HG02943 (cell line): ENCODE data around the gene PLEKHG4.

ENCODE experiments used
- ATAC-seq: cut with Tn5 transposase; IDR thresholded peaks from one replicate; pipeline ENCODE4 v1.9.1; 2021; ENCODE audit warnings: mild to moderate bottlenecking, low read depth, moderate library complexity; ENCODE audit not compliant: unreplicated experiment

Gene PLEKHG4

DNA sequence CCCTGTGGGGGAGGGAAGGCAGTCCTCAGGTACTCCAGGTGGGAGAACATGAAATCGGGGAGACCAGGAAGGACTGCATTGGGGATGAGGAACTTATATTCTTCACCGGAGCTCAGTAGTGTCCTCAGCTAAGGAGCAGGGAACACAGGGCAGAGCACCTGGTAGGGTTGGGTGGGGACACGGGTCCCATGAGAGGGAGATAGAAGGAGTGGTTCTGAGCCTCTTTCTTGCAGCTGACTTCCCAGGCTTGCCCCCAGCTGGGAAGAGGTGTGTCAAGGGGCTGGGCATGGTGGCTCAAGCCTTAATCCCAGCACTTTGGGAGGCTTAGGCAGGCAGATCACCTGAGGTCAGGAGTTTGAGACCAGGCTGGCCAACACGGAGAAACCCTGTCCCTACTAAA lies 34.1 kb upstream of the PLEKHG4 start:
- no peak for ATAC-seq

DNA sequence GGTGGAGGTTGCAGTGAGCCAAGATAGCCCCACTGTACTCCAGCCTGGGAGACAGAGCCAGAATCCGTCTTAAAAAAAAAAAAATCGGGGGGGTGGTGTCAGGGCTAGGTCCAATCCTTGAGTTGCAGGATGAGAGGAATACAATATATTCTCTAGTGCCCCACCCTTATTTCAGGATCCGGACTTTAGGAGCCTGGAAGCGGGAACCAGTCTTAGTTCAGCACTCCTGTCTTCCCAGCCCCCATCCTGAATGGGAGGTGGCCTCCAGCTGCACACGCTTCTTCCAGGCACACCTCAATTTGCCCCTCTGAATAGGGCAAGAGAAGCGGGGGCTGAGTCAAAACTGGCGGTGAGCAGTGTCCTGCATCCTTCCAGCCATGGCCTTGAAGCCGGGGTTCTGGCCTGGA lies 33.7 kb upstream of the PLEKHG4 start:
- no peak for ATAC-seq

DNA sequence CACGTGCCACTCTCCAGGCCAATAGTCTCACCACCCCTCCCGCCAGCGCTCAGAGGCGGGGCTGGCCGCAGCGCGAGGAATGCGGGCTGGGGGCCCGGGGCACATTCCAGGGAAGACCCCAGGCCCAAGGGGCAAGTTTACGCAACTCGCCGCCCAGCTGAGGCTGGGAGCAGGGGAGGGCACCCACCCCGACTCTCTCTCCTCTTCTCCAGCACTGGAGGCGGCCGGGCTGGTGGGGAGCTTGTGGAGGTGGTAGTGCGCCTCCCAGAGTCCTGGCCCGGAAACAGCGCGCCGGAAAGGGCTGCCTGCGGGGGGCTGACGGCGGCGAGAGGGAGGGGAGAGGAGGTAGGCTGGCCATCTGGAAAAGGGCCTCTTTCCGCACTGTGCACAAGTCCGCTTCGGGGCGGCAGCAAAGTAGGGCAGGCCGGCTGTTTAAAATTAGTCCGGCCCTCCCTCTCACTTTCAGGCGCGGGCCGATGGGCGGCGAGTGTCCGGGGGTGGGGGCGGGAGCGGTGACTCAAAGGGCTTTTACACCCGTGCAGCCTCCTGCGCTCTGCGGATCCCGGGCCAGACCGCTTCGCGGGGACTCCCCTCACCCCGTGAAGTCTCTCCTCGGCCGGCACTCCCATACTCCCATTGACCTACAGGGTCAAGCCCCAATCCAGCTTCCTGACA lies 33.1 kb upstream of the PLEKHG4 start:
- ATAC-seq: peak; percentile 27

DNA sequence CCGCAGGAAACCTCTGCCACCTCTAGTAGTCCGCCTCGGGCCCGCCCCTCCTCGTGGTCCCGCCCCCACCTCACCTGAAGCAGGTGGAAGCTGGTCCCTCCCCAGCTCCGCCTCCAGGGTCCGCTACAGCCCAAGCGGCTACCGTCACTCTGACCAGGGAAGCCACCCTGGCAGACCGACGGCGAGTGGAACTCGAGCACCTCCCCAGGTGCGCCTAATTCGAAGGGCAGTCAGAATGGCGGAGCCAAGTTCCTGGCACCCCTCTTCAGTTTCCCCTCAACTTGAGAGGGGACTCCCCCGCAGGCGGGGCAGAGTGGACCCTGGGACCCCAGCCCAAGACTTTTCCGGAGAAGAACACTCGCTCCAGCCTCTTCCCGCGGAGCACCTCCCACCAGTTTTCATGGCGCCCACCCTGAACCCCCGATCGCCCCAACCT lies 32.6 kb upstream of the PLEKHG4 start:
- ATAC-seq: peak; percentile 10

DNA sequence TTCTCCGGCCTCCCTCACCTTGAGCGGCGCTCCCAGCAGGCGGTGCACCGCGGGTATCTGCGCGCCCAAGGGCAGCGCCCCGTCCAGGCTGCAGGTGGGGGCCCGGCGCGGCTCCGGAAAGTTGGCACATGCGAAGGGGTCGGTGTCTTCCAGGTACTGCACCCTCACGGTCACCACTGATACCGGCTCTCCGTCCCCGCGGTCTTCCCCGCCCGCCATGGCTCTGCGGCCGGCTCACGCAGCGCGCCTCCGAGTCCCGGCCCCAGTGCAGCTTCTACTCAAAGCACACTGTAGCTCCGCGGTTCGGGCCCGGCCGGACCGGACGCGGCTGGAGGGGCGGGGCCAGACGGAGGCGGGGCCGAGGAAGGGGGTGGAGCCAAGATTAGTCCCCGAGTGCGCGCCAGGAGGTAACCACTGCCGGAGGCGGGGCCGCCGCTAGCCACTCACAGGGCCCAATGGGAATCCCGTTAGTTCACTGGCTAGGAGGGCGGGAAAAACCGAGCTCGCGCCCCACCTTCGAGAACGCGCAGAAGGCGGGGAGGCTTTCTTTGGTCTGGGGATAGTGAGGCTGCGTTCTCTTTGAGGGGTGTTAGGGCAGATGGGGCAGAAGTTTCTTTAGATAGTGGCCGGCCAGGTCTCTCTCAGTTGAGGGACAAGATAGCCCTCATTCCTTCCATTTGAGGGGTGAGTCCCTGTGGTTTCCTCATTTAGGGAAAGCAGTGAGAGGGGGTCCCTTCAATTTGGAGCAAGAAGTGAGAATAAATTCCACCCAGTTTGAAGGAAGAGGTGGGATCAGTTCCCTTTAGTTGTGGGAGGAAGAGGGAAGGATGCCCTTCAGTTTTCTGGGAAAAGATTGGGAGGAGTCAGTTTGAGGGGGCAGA lies 31.9 kb upstream of the PLEKHG4 start, which contains the start of gene FHOD1:
Gene FHOD1 (minus strand): TSS at position 290 of the 881 bp plus-strand sequence. CDS start 71 bp downstream, at position 219.
- ATAC-seq: peak; percentile 42

DNA sequence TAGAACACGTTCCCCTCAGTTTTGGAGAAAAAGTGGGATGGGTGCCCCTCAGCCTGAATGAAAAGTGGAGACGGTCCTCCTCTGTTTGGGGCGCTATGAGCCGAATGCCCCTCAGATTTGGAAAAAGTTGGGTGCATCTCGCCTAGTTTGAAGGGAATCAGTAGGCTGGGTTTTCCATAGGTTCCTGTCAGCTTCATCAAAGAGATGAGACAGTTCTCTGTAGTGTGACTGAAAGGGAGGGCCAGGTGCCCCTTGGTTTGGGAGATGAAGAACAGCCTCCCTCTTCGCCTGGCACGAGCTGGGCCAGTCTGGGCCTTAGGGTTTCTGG lies 31.3 kb upstream of the PLEKHG4 start:
- ATAC-seq: no peak

DNA sequence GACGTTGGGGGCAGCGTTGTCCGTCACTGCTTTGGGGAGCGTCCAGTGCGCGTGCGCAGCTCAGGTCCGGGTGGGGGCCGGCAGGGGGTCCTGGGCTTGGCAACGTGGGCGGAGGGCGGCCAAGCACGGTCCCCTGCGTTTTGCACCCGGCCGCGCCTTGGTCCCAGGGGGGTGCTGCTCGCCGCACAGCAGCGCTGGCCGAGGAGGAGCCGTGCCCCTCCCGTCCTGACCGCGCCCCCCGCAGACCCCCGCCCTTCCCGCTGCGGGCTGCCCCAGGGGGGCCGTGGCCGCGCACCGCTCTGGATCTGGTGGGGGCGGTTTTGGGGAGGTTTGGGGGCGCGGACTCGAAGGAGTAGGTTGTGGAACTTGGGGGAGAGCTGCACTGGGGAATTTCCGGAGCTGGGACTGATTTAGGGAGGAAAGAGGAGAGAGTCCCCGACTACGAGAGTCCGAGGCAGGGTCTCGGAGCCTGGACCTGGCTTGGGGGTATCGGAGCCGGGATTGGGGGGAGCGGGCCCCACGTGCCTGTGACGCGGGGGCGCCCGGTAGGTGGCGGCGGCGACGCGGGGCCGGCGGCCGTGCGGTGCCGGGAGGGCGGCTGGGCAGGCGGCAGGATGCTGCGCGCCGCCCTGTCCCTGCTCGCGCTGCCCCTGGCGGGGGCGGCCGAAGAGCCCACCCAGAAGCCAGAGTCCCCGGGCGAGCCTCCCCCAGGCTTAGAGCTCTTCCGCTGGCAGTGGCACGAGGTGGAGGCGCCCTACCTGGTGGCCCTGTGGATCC lies 30.7 kb upstream of the PLEKHG4 start, which contains the start of gene SLC9A5:
Gene SLC9A5 (plus strand): TSS at position 579 of the 777 bp plus-strand sequence. CDS start 36 bp downstream, at position 615.
- ATAC-seq: no peak

DNA sequence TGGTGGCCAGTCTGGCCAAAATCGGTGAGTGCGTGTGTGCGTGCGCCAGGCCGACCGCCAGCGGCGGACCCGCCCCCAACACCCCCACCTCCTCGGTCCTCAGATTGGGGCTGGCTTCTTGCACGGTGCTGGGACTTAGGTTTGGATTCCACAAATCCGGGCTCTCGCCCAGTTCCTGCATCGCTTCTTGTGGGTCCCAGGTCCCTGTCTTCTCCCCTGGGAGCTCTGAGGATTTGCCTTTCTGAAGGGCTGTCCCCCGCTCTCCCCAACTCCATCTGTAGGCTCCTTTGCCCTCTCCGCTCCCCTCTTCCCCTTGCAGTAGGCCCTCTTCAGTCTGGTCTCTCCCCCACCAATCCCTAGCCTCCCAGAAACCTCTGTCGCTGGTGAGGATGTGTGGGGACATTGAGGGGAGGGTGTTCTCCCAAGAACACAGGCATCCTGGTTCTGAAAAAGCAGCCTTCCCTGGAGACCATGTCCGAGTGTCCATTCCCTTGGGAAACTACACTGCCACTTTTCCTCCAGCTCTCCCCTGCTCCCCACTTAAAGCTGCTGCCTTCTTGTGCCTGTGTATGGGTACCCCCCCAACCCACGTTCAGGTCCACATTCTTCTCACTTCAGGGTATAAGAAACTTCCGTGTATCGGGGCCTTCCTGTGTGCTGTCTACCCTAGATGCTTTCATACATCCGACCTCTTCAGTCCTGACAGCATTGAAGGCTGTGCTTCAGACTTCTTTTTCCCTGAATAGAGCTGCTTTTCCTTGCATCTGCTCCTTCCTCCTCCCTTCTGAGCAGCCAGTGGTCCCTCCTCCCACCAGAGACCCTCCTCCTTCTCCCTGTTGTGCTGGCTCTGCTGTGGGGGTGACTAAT lies 29.9 kb upstream of the PLEKHG4 start:
- ATAC-seq: no peak

DNA sequence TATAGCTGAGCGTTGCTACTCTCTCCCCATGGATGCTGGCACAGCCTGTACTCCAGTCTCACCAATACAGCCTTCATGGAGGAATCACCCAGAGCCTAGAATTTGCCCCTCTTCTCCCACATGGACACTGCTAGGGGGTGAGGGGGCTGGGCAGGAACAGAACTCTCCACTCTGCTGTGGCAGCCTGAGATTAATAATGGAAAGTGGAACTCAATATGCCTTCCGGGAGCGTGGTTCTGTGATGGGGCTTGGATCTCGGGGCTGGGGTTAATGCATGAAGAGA lies 29.3 kb upstream of the PLEKHG4 start:
- ATAC-seq: no peak

DNA sequence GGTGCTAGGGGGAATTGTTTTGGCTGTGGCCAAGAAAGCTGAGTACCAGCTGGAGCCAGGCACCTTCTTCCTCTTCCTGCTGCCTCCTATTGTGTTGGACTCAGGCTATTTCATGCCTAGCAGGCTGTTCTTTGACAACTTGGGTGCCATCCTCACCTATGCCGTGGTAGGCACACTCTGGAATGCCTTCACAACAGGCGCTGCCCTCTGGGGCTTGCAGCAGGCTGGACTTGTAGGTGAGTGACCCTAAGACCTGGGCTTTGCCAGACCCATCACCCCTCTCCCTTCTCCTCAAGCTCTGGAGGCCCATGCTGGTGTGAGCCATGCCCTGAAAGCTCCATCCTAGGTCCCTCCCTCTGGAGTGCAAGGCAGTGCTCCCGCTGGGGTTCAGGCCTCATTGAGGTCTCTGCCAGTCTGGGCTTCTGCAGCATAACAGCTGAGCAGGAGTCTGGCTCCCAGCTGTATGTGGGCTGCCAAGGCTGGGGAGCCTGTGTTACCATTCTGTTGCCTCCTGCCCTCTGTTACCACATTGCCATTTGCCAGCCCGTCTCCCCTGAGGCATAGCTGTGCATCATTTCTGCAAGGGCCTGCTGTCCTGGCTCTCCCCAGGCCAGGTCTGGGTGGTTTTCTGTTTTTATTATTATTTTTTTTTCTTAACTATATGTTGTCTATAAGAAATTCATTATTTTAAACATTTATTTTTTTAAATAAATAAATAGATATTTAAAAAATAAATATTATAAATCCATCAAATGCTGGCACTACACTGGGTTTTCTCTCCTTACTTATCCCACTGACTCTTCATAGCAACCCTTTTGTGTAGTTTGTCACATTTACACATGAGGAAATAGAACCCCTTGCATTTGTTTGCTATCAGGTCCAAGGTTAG lies 26.5 kb upstream of the PLEKHG4 start:
- no peak for ATAC-seq

DNA sequence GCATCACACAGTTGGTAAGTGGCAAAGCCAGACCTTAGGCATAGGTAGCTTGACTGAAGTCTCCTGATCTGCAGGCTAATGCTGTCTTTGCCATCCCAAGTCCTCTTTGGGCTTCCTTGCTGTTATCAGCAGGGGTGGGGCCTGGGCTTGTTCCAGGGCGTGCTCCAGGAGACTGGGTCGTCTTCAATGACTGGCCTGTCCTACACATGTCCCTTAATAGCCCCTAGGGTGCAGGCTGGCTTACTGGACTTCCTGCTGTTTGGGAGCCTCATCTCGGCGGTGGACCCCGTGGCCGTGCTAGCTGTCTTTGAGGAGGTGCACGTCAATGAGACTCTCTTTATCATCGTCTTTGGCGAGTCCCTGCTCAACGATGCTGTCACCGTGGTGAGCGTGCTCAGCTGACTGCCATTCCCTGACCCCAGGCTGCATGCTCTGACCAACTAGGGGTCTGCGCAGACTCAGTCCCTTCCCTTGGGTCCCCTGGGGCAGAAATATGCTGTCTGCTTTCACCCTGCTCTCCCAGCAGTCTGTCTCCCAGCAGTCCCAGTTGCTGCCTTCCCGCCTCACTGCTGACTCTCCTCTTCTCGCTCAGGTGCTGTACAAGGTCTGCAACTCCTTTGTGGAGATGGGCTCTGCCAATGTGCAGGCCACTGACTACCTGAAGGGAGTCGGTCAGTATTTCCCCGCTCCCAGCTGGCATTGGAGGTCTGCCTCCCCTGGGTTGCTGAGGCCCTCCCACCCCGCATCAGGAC lies 24.4 kb upstream of the PLEKHG4 start:
- no peak for ATAC-seq

DNA sequence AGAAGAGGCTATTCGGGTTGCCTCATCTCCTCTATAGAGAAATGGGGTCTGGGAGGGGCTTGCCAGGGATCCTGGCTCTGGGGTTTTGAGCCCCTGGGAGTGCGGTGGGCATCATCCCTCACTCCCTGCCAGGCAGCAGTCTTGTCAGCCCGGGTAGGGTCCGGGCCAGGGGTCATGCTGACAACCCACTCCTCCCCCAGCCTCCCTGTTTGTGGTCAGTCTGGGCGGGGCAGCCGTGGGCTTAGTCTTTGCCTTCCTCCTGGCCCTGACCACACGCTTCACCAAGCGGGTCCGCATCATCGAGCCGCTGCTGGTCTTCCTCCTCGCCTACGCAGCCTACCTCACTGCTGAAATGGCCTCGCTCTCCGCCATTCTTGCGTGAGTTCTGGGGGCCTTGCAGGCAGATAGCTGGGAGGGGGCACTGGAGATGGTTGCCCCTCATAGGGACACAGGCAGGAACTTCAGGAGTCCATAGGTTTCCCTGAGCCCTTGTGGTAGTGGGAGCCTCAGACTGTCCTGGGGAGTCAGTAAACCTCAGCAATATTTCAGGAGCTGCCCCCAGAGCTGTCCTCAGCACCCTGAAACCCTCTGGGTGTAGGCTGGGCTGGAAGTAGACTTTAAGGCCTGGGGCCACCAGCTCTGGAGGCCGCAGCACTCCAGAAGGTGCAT lies 23.6 kb upstream of the PLEKHG4 start:
- ATAC-seq: no peak

DNA sequence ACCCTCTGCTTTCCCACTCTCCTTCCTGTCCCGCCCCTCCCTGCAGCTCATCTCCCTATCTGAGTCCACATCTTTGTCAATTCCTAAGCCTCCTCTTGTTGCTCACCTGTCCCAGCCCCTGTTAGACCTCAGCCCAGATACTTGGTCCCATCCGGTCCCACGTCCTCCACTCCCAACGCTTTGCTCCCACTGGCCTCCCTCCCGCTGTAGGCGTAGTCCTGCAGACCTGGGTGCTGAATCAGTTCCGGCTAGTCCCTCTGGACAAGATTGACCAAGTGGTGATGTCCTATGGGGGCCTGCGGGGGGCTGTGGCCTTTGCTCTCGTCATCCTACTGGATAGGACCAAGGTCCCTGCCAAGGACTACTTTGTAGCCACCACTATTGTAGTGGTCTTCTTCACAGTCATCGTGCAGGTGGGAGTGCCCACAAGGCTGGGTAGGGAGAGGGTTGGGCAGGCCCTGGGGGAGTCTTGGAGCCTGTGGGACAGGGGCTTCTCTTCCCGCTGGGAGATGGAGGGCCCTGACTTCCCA lies 22.6 kb upstream of the PLEKHG4 start:
- ATAC-seq: no peak

DNA sequence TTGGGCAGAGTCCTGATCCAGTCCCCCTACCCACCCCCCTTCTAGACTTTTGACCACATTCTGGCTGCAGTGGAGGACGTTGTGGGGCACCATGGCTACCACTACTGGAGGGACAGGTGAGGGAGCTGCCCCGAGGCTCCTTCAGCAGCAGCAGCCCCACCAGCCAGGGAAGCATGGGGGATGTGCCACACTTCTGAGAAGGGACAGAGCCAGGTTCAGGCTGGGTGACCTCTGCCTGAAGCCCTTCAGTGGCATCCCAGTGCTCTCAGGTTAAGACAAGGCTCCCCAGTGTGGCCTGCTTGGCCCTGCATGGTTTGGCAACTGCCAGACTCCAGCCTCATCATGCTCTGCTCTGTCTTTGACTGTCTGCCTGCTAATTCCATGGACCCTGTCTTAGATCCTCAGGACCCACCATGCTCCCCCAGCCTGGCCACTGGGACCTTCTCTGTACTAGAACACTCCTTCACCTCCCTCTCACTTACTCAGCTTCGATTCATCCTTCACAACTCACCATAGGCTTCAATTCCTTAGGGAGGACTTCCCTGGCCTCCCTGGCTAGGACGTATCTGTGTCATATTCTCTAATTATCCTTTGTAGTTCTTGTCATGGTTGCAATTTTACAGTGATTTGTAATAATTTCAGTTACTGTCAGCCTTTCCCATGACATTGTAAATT lies 21.7 kb upstream of the PLEKHG4 start:
- ATAC-seq: no peak

DNA sequence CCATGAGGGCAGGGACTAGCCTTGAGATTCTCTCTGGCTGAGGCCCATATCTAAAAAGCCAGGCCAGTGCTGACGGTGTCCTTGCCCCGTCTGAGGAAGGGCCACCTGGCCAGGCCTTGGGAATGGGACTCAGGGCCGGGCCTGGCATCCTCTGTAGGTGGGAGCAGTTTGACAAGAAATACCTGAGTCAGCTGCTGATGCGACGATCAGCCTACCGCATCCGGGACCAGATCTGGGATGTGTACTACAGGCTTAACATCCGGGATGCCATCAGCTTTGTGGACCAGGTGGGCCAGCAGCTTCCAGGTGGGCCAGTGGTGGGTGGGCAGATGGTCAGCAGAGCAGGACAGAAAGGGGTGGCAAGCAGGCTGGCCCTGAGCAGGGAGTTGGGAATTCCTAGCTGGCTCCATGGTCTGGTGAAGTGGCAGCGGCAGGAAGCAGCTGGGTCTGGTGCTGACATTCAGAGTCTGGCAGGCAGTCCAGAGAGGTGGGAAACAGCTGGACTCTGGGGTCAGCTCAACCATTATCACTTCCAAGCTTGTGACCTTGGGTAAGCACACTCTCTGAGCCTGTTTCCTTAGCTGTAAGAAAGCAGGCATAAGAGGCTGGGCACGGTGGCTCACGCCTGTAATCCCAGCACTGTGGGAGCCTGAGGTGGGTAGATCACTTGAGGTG lies 21.0 kb upstream of the PLEKHG4 start:
- ATAC-seq: no peak

DNA sequence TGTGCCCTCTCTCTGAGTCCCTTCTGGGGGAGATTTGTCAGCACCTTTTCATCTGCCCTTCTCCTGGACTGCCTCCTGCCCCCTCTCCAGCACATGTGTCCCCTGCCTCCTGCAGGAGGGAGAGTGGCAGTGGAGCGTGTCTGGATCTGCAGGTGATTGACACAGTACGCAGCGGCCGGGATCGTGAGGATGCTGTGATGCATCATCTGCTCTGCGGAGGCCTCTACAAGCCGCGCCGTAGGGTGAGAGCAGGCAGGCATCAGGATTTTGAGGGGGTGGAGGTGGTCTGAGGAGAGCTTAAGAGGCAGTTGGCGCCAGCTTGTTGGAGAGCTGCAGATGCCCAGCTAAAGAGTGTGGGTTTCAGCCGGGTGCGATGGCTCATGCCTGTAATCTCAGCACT lies 19.6 kb upstream of the PLEKHG4 start:
- no peak for ATAC-seq
